Panc1 (cell line): ENCODE results near the gene APEH.

ENCODE experiments used
- POLR2AphosphoS5 ChIP-seq: IDR thresholded peaks from 2 replicates; pipeline ENCODE4 v1.6.1; 2012; ENCODE audit warnings: mild to moderate bottlenecking, low read depth, low read length, moderate library complexity
- SIN3A ChIP-seq: IDR thresholded peaks from 2 replicates; pipeline ENCODE4 v1.6.1; 2012; ENCODE audit warnings: low read depth, mild to moderate bottlenecking, low read length, moderate library complexity, borderline replicate concordance; ENCODE audit not compliant: insufficient read depth
- TF ChIP-seq, protein P1 (sequence below): fragments of 450-650 bp; IDR thresholded peaks from 2 replicates; pipeline ENCODE4 v1.5.1; 2017; ENCODE audit warnings: mild to moderate bottlenecking
- TF ChIP-seq, protein P2 (sequence below), 2 experiments: IDR thresholded peaks; 2 replicates each; pipeline ENCODE4 v1.6.1; 2011 to 2012; ENCODE audit warnings: low read depth in 2 of 2, control low read depth in 1 of 2, low read length in 1 of 2, mild to moderate bottlenecking in 1 of 2, moderate library complexity in 1 of 2; ENCODE audit not compliant: insufficient read depth in 1 of 2

DNA sequence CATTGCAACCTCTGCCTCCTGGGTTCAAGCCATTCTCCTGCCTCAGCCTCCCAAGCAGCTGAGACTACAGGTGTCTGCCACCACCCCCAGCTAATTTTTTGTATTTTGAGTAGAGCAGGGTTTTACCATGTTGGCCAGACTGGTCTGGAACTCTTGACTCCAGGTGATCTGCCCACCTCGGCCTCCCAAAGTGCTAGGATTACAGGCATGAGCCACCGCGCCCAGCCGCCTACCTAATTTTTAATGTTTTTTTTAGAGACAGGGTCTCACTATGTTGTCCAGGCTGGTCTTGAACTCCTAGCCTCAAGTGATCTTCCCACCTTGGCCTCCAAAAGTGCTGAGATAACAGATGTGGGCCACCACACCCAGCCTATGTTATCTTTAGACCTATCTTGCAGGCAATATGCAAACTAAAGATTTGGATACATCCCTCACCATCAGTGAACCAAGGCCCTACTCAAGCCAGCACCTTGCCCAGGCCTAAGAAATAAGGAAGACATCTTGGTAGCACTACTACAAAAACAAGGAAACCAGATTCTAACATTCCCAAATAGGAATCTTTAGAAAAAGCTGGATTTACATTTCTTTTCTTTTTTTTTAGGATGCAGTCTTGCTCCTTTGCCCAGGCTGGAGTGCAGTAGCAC is 55.9 kb downstream of the APEH start:
- TF ChIP-seq, protein P1, sequence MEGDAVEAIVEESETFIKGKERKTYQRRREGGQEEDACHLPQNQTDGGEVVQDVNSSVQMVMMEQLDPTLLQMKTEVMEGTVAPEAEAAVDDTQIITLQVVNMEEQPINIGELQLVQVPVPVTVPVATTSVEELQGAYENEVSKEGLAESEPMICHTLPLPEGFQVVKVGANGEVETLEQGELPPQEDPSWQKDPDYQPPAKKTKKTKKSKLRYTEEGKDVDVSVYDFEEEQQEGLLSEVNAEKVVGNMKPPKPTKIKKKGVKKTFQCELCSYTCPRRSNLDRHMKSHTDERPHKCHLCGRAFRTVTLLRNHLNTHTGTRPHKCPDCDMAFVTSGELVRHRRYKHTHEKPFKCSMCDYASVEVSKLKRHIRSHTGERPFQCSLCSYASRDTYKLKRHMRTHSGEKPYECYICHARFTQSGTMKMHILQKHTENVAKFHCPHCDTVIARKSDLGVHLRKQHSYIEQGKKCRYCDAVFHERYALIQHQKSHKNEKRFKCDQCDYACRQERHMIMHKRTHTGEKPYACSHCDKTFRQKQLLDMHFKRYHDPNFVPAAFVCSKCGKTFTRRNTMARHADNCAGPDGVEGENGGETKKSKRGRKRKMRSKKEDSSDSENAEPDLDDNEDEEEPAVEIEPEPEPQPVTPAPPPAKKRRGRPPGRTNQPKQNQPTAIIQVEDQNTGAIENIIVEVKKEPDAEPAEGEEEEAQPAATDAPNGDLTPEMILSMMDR, result no peak
- no peak for TF ChIP-seq POLR2AphosphoS5
- TF ChIP-seq, protein P2, sequence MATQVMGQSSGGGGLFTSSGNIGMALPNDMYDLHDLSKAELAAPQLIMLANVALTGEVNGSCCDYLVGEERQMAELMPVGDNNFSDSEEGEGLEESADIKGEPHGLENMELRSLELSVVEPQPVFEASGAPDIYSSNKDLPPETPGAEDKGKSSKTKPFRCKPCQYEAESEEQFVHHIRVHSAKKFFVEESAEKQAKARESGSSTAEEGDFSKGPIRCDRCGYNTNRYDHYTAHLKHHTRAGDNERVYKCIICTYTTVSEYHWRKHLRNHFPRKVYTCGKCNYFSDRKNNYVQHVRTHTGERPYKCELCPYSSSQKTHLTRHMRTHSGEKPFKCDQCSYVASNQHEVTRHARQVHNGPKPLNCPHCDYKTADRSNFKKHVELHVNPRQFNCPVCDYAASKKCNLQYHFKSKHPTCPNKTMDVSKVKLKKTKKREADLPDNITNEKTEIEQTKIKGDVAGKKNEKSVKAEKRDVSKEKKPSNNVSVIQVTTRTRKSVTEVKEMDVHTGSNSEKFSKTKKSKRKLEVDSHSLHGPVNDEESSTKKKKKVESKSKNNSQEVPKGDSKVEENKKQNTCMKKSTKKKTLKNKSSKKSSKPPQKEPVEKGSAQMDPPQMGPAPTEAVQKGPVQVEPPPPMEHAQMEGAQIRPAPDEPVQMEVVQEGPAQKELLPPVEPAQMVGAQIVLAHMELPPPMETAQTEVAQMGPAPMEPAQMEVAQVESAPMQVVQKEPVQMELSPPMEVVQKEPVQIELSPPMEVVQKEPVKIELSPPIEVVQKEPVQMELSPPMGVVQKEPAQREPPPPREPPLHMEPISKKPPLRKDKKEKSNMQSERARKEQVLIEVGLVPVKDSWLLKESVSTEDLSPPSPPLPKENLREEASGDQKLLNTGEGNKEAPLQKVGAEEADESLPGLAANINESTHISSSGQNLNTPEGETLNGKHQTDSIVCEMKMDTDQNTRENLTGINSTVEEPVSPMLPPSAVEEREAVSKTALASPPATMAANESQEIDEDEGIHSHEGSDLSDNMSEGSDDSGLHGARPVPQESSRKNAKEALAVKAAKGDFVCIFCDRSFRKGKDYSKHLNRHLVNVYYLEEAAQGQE (IDR thresholded peaks at IDR 0.05; ENCODE audit: insufficient read depth in 1 of 2, low read depth in 2 of 2, low read length in 1 of 2), result no peak
- TF ChIP-seq SIN3A, result no peak
